Hepatocyte (in vitro differentiated cells): ENCODE results near the gene ROR1. TPM values are rescaled to one million over a fixed set of nuclear protein-coding genes. Genes with fewer than 3 reads are reported as not detected.

ENCODE experiments used
- DNase-seq: peaks from one replicate; pipeline ENCODE4 v3.0.0-alpha.2; 2016; ENCODE audit warnings: low spot score
- H2AFZ ChIP-seq: fragments of 200-600 bp; sonication (generic); 2 replicates; pipeline ENCODE4 v1.6.0; 2016; ENCODE audit warnings: antibody characterized with exemption, mild to moderate bottlenecking
- H3K27ac ChIP-seq: fragments of 200-600 bp; sonication (generic); 2 replicates; pipeline ENCODE4 v1.5.1; 2016; ENCODE audit warnings: mild to moderate bottlenecking
- H3K27me3 ChIP-seq: fragments of 200-600 bp; sonication (generic); 2 replicates; pipeline ENCODE4 v1.6.1; 2016
- H3K36me3 ChIP-seq: fragments of 200-600 bp; sonication (generic); replicated peaks from 2 replicates; pipeline ENCODE4 v1.5.1; 2016; ENCODE audit warnings: low read depth; ENCODE audit not compliant: insufficient read depth
- H3K4me1 ChIP-seq: fragments of 200-600 bp; sonication (generic); 2 replicates; pipeline ENCODE4 v1.5.1; 2016; ENCODE audit warnings: mild to moderate bottlenecking, moderate library complexity; ENCODE audit not compliant: insufficient read depth
- H3K4me2 ChIP-seq: fragments of 200-600 bp; sonication (generic); 2 replicates; pipeline ENCODE4 v1.6.0; 2016
- H3K4me3 ChIP-seq: fragments of 200-600 bp; sonication (generic); 2 replicates; pipeline ENCODE4 v1.5.1; 2016; ENCODE audit warnings: mild to moderate bottlenecking
- H3K79me2 ChIP-seq: fragments of 200-600 bp; sonication (generic); 2 replicates; pipeline ENCODE4 v1.6.0; 2017; ENCODE audit warnings: mild to moderate bottlenecking
- H3K9me2 ChIP-seq: fragments of 200-600 bp; sonication (generic); replicated peaks from 2 replicates; pipeline ENCODE4 v1.6.0; 2017; ENCODE audit warnings: mild to moderate bottlenecking; ENCODE audit not compliant: insufficient read depth
- H3K9me3 ChIP-seq: fragments of 200-600 bp; sonication (generic); 2 replicates; pipeline ENCODE4 v1.5.1; 2016; ENCODE audit warnings: low read depth, mild to moderate bottlenecking
- H4K20me1 ChIP-seq: fragments of 200-600 bp; sonication (generic); 2 replicates; pipeline ENCODE4 v1.6.0; 2016; ENCODE audit warnings: mild to moderate bottlenecking; ENCODE audit not compliant: insufficient read depth, poor library complexity, severe bottlenecking
- EZH2 ChIP-seq: fragments of 200-600 bp; sonication (generic); IDR thresholded peaks from 2 replicates; pipeline ENCODE4 v1.6.1; 2016; ENCODE audit warnings: antibody characterized with exemption, mild to moderate bottlenecking, borderline replicate concordance
- EZH2phosphoT487 ChIP-seq: fragments of 200-600 bp; sonication (generic); IDR thresholded peaks from one replicate; pipeline ENCODE4 v1.6.1; 2018; ENCODE audit warnings: antibody characterized with exemption, mild to moderate bottlenecking, low read depth, moderate library complexity; ENCODE audit not compliant: unreplicated experiment, severe bottlenecking
- WGBS: methylation state at CpG from one replicate; pipeline ENCODE4 v1.1.6; 2016; ENCODE audit warnings: low lambda C conversion rate; ENCODE audit errors: missing lambda C conversion rate; 5-methylcytosine and 5-hydroxymethylcytosine counted together
- polyA plus RNA-seq: library from polyadenylated mRNA; unstranded; fragments of >200 nt; fragmentation: Nextera tagmentation; extraction: Ambion mirVana; gene quantifications from 2 replicates; pipeline ENCODE4 v1.2.1, GENCODE V29; 2016
- total RNA-seq: library from RNA; depleted of rRNA; stranded (reverse); fragments of >200 nt; gene quantifications from 2 replicates; pipeline ENCODE4 v1.2.3, GENCODE V29; 2014
- TF ChIP-seq, protein P1 (sequence below): fragments of 200-600 bp; sonication (generic); IDR thresholded peaks from 2 replicates; pipeline ENCODE4 v1.5.1; 2016; ENCODE audit warnings: antibody characterized with exemption, mild to moderate bottlenecking; ENCODE audit not compliant: poor library complexity

Gene ROR1
- total and polyA plus RNA-seq, 2 experiments from 2014 or later, result 16.4 to 27.7 TPM

DNA sequence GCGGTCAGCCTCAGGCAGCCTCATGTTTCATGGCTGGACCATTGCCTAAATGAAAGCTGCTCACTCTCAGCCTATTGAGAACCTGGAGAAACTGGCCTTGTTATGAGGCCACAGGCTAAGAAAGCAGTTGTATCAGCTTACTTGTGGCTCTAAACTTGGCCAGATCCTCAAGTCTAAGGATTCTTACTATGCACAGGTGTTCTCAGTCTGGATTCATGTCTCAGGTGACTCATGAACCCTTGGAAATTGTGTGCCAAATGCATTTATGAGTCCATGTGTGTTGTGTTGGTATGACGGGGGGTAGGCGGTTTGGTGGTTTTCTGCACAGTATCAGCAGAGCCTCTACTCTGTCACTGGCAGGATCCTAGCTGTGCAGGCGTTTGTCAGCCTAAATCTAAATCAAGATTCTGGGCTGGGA is 90.4 kb downstream of the ROR1 start:
- TF ChIP-seq EZH2phosphoT487 (no peak), EZH2 (no peak)
- TF ChIP-seq, protein P1, sequence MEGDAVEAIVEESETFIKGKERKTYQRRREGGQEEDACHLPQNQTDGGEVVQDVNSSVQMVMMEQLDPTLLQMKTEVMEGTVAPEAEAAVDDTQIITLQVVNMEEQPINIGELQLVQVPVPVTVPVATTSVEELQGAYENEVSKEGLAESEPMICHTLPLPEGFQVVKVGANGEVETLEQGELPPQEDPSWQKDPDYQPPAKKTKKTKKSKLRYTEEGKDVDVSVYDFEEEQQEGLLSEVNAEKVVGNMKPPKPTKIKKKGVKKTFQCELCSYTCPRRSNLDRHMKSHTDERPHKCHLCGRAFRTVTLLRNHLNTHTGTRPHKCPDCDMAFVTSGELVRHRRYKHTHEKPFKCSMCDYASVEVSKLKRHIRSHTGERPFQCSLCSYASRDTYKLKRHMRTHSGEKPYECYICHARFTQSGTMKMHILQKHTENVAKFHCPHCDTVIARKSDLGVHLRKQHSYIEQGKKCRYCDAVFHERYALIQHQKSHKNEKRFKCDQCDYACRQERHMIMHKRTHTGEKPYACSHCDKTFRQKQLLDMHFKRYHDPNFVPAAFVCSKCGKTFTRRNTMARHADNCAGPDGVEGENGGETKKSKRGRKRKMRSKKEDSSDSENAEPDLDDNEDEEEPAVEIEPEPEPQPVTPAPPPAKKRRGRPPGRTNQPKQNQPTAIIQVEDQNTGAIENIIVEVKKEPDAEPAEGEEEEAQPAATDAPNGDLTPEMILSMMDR, result no peak
- Histone ChIP-seq H3K9me2 (no peaks in the 10 kb centered on the region), H3K36me3 (no peaks in the 10 kb centered on the region), H3K4me1 (peaks cover 18% of the 10 kb centered on the region), H3K27ac (no peak overlapping the region), H3K27me3 (no peaks in the 10 kb centered on the region), H2AFZ (no peak overlapping the region), H4K20me1 (no peaks in the 10 kb centered on the region), H3K9me3 (no peaks in the 10 kb centered on the region), H3K4me3 (no peak overlapping the region), H3K4me2 (no peak overlapping the region), H3K79me2 (peaks cover 54% of the 10 kb centered on the region)
- DNase-seq, result no peak
- 71% methylated on average over 4 of the region's 4 CpGs for WGBS

DNA sequence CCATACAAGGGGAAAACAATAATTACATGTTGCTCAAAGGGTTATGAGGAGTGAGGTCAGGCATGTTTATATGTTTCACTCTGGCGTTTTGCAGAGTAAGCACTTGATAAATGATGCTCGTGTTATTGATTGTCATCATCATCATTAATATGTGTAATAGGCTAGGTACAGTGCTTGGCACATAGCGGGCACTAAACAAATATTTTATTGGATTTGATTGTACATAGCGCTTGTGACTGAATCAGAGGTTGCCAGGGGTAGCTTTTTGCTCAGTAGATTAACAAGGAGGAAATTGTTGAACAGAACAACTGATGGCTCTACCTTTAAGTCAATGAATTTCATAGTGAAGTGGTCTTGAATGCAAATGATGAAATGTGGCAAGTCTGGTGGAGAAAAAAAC is 91.7 kb downstream of the ROR1 start:
- H3K4me2 ChIP-seq, result no peak overlapping the region
- no peaks in the 10 kb centered on the region for H4K20me1 ChIP-seq
- no peaks in the 10 kb centered on the region for H3K9me2 ChIP-seq
- H3K4me1 ChIP-seq, result peaks cover 18% of the 10 kb centered on the region
- no peak overlapping the region for H2AFZ ChIP-seq
- H3K36me3 ChIP-seq, result no peaks in the 10 kb centered on the region
- H3K27ac ChIP-seq, result no peak overlapping the region
- H3K9me3 ChIP-seq, result no peaks in the 10 kb centered on the region
- DNase-seq, result no peak
- no peak overlapping the region for H3K4me3 ChIP-seq
- H3K27me3 ChIP-seq, result no peaks in the 10 kb centered on the region
- TF ChIP-seq EZH2phosphoT487 (no peak), EZH2 (no peak)
- TF ChIP-seq, protein P1, result no peak
- WGBS, result 88% methylated on average over 4 of the region's 4 CpGs
- peaks cover 58% of the 10 kb centered on the region for H3K79me2 ChIP-seq

DNA sequence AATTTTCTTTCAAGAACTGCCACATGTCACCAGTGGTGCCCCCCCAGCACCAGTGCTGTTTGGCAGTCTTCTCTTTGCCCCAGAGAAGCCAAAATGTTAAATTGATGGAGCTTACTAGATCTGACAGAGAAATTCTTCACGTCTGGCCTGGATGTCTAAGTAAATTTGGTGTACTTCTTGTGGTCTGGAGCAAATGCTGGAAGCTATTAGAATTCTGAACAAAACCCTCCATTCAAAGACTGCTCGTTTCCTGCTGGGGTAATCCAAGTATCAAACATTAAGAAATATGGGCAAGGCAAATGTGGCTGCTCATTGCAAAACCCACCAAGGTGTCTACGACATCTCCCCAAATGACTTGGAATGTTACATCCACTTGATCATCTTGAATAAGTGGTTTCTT is 92.3 kb downstream of the ROR1 start:
- Histone ChIP-seq H3K9me2 (no peaks in the 10 kb centered on the region), H3K79me2 (peaks cover 60% of the 10 kb centered on the region), H3K27me3 (no peaks in the 10 kb centered on the region), H2AFZ (no peak overlapping the region), H3K9me3 (no peaks in the 10 kb centered on the region), H3K4me1 (peaks cover 18% of the 10 kb centered on the region), H3K36me3 (no peaks in the 10 kb centered on the region), H3K27ac (no peak overlapping the region), H4K20me1 (no peaks in the 10 kb centered on the region), H3K4me3 (no peak overlapping the region), H3K4me2 (no peak overlapping the region)
- no peak for DNase-seq
- WGBS, result 70% methylated on average over 3 of the region's 3 CpGs
- TF ChIP-seq EZH2phosphoT487 (no peak), EZH2 (no peak)
- TF ChIP-seq, protein P1, result no peak
